GM10248 (cell line): ENCODE measurements around the gene STUB1.
A peak's percentile ranks its signal among the peaks of the same experiment; 100 is the strongest.

ENCODE experiments used
- CTCF ChIA-PET: fragments of 300-600 bp; sonication (Branson Sonifier 250); formaldehyde crosslinking; extraction: SDS; loops from one replicate; lab custom pipeline; 2021; ENCODE audit warnings: antibody characterized with exemption; lab: Yijun Ruan, JAX
- POLR2A ChIA-PET: fragments of 350-650 bp; sonication (Branson Sonifier 250); formaldehyde crosslinking; extraction: SDS; loops from one replicate; lab custom pipeline; 2020; ENCODE audit warnings: antibody characterized with exemption; lab: Yijun Ruan, JAX
- DNase-seq: peaks from one replicate; pipeline ENCODE4 v3.0.0; 2012; ENCODE audit errors: extremely low spot score
- CTCF ChIP-seq: IDR thresholded peaks from 2 replicates; pipeline ENCODE4 v1.5.1; 2012; ENCODE audit warnings: mild to moderate bottlenecking, low read depth; ENCODE audit errors: extremely low read depth, missing control alignments, control extremely low read depth

STUB1 gene

GRCh38 chr16:680967-681745, 946 bp downstream of the STUB1 start:
- CTCF ChIA-PET, result interaction anchor here (0.7 to 4.6 kb wide), 8 partner anchors 13 to 105 kb away, joined by 3 to 28 read pairs (median 4); partner anchors contain the start of genes RHOT2 and WDR90
- peak; percentile 32 for TF ChIP-seq CTCF
- DNase-seq, result no peak
- POLR2A ChIA-PET, result interaction anchor here (0.7 to 1.2 kb wide), 3 partner anchors 14 to 1474 kb away, joined by 3 to 7 read pairs (median 4); partner anchors contain the start of genes RHOT2 and TRAF7

GRCh38 chr16:681746-682427, 1.7 kb downstream of the STUB1 start:
- no peak for TF ChIP-seq CTCF
- ChIA-PET POLR2A (no interaction called here), CTCF (interaction anchor here (0.7 to 4.6 kb wide), 5 partner anchors 14 to 104 kb away, joined by 3 to 28 read pairs (median 5); partner anchors contain the start of gene RHOT2)
- no peak for DNase-seq

- ChIA-PET POLR2A (no interaction called here), CTCF (interaction anchor here (3.2 kb wide), 1 partner anchor 23 kb away, joined by 12 read pairs; no protein-coding TSS in a partner anchor)
- no peak for TF ChIP-seq CTCF
- DNase-seq, result no peak
These were observed 2.5 kb downstream of the STUB1 start for GRCh38 chr16:682493-683395.

- POLR2A ChIA-PET, result interaction anchor here (0.9 kb wide), 1 partner anchor 36 kb away, joined by 3 read pairs; no protein-coding TSS in a partner anchor
These were observed 3.3 kb downstream of the STUB1 start for GRCh38 chr16:683396-684070.

More at GRCh38 chr16:683396-684070, 3.3 kb downstream of the STUB1 start:
- no peak for DNase-seq
- TF ChIP-seq CTCF, result no peak
- CTCF ChIA-PET, result interaction anchor here (1.2 kb wide), 1 partner anchor 12 kb away, joined by 3 read pairs; no protein-coding TSS in a partner anchor
